ENCODE measurements around the gene CD79A. TPM values are rescaled to one million over a fixed set of nuclear protein-coding genes. Genes with fewer than 3 reads are reported as not detected.

The CD79A gene
- total and polyA plus RNA-seq, 2 donors (not counting 3 experiments of a cell fraction or from before 2014, with no cell fraction given), result 0.32 TPM; not detected in 1

DNA sequence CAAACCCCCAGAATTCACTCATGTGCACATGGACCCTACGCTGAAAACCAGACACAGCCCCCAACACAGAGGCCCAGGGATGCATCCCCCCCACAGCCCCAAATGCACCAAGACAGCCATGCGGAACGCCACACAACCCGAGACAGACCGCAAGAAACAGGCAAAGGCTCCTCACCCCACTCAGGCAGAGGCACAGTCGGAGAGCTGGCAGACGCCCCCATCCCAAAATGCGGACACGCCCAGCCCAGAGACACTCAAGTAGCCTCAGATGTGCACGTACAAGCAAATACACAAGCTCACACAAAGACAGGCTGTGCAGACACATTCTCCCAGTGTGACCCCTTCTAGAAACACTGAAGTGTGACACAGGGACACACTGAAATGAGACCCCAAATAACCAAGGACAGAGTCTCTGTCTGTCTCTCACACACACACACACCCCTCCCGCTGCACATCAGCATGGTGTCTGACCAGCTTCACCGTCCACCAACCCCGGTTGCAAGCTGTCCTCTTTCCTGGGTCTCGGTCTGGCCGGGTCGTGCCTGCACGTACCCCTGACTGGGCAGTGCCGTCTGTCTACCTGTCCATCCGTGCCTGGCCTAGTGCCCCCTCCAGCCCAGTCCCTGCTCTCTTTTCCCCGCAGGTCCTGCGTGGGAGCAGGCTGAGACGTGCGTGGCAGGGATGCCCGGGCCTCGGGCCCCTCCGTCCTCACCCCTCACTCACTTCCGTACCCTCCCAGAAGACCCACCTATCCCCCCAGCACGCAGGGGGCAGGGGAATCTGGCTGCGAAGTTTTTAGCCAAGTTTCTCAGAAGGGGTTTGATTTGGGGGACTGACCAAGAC, 35.0 kb downstream of the CD79A start:
- DNase-seq (ENCODE audit: low read depth, low spot score), result no peak
- Histone ChIP-seq H3K4me2 (ENCODE audit: insufficient read depth, low read length) (no peak overlapping the region), H3K79me2 (ENCODE audit: control insufficient read depth, insufficient read depth, low read length) (no peaks in the 10 kb centered on the region), H3K36me3 (ENCODE audit: control insufficient read depth in 2 of 2, extremely low read depth in 1 of 2, insufficient read depth in 2 of 2, low read length in 2 of 2) (no peaks in the 10 kb centered on the region), H3K9me3 (replicated peaks; ENCODE audit: control insufficient read depth, insufficient read depth, low read length) (no peaks in the 10 kb centered on the region), H3K27ac (ENCODE audit: insufficient read depth, low read depth, low read length) (no peak overlapping the region), H3K4me3 (replicated peaks in 1 of 3; ENCODE audit: insufficient read depth in 1 of 3, low read depth in 1 of 3, low read length in 3 of 3) (no peak overlapping the region), H3K27me3 (ENCODE audit: control insufficient read depth in 2 of 2, insufficient read depth in 2 of 2, low read length in 2 of 2) (peaks cover 46 to 56% of the 10 kb centered on the region in 2 experiments), H3K9ac (replicated peaks; ENCODE audit: extremely low read depth, insufficient read depth, low read length) (no peak overlapping the region), H2AFZ (ENCODE audit: low read depth, low read length) (no peak overlapping the region), H3K9me1 (replicated peaks; ENCODE audit: control insufficient read depth, extremely low read depth, insufficient read depth, low read length) (no peaks in the 10 kb centered on the region), H3K4me1 (ENCODE audit: control insufficient read depth, extremely low read depth, insufficient read depth, low read length) (no peaks in the 10 kb centered on the region), H4K20me1 (replicated peaks; ENCODE audit: control insufficient read depth, extremely low read depth, insufficient read depth, low read length) (no peaks in the 10 kb centered on the region)
- TF ChIP-seq JUN (IDR thresholded peaks at IDR 0.05; ENCODE audit: borderline replicate concordance, insufficient read depth, insufficient read length, low read depth) (no peak), EZH2 (IDR thresholded peaks at IDR 0.05; ENCODE audit: borderline replicate concordance, low read depth, low read length, severe bottlenecking) (peak; percentile 98)
- ChIA-PET CTCF (no interaction called here), POLR2A (no interaction called here)
- intact Hi-C loops (cut with micrococcal nuclease), result no loop called here
- no peak for FAIRE-seq
- dilution Hi-C loops (cut with MboI; ENCODE audit: extremely low pct_ligation_motif_present, low sequenced_read_pairs), result no loop called here
- no TSS peak for BruUV-seq (replicated peaks)

DNA sequence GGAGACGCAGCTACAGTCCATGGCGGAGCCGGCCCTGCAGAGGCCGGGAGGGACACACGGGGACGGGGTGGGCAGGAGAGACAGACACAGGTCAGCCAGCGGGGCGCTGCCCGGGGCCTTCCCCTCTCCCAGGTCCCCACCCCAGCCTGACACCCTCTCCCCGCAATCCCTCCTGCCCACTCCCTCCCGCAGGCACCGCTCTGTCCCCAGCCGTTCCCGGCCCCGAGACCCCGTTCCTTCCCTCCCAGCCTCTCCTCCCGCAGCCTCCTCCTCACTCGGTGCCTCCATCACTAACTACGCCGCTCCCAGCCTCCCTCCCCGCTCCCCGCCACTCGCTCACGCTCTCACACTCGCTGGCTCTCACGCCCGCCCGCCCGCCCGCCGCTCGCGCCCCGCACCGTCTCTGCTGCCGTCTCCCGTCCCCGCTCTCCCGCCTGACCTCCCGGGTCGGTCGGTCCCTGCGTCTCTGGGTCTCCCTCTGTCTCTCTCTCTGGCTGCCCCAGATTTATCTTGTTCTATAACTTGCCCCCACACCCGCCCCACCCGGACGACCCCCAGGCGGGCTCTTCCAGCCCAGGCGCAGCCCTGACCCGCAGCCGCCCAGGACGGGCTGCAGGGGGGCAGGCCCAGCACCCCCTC, 35.9 kb downstream of the CD79A start:
- Histone ChIP-seq H3K9me1 (replicated peaks; ENCODE audit: control insufficient read depth, extremely low read depth, insufficient read depth, low read length) (no peaks in the 10 kb centered on the region), H4K20me1 (replicated peaks; ENCODE audit: control insufficient read depth, extremely low read depth, insufficient read depth, low read length) (no peaks in the 10 kb centered on the region), H3K9ac (replicated peaks; ENCODE audit: extremely low read depth, insufficient read depth, low read length) (no peak overlapping the region), H3K27ac (ENCODE audit: insufficient read depth, low read depth, low read length) (no peak overlapping the region), H3K36me3 (ENCODE audit: control insufficient read depth in 2 of 2, extremely low read depth in 1 of 2, insufficient read depth in 2 of 2, low read length in 2 of 2) (no peaks in the 10 kb centered on the region), H3K4me3 (replicated peaks in 1 of 3; ENCODE audit: insufficient read depth in 1 of 3, low read depth in 1 of 3, low read length in 3 of 3) (no peak overlapping the region), H2AFZ (ENCODE audit: low read depth, low read length) (no peak overlapping the region), H3K9me3 (replicated peaks; ENCODE audit: control insufficient read depth, insufficient read depth, low read length) (no peaks in the 10 kb centered on the region), H3K4me2 (ENCODE audit: insufficient read depth, low read length) (no peak overlapping the region), H3K4me1 (ENCODE audit: control insufficient read depth, extremely low read depth, insufficient read depth, low read length) (no peaks in the 10 kb centered on the region), H3K79me2 (ENCODE audit: control insufficient read depth, insufficient read depth, low read length) (no peaks in the 10 kb centered on the region), H3K27me3 (ENCODE audit: control insufficient read depth in 2 of 2, insufficient read depth in 2 of 2, low read length in 2 of 2) (peaks cover 47 to 59% of the 10 kb centered on the region in 2 experiments)
- DNase-seq (ENCODE audit: low read depth, low spot score) (no peak), FAIRE-seq (no peak)
- no TSS peak for BruUV-seq (replicated peaks)
- CTCF ChIA-PET, result no interaction called here
- TF ChIP-seq EZH2 (IDR thresholded peaks at IDR 0.05; ENCODE audit: borderline replicate concordance, low read depth, low read length, severe bottlenecking) (peak; percentile 74), GATA2 (IDR thresholded peaks at IDR 0.05; ENCODE audit: insufficient read depth, insufficient read length, low read depth, low read length) (no peak), POLR2AphosphoS5 (IDR thresholded peaks at IDR 0.05; ENCODE audit: insufficient read depth, low read depth, low read length) (no peak)
- POLR2A ChIA-PET, result no interaction called here
- intact Hi-C loops (cut with micrococcal nuclease), result no loop called here
- dilution Hi-C loops (cut with MboI; ENCODE audit: extremely low pct_ligation_motif_present, low sequenced_read_pairs), result no loop called here
